Measurements from ENCODE around the gene ASB7. TPM values are rescaled to one million over a fixed set of nuclear protein-coding genes. Genes with fewer than 3 reads are reported as not detected.
"Not testable (repeated sequence)": the region's sequence is repeated elsewhere in the genome, so short reads cannot be mapped to it uniquely, and the experiment has no call there.

The ASB7 gene
- total and polyA plus RNA-seq, 5 experiments from 2014 or later: 12.2 to 20.9 (median 13.9) TPM

- H3K9me3 Mint-ChIP-seq: peaks cover 0 to 42% (median 10%) of the 10 kb centered on the region in 9 donors
- H3K27ac Mint-ChIP-seq, DNase-seq, ATAC-seq, POLR2A ChIA-PET, H3K4me3 Mint-ChIP-seq, H3K36me3 Mint-ChIP-seq, H3K4me1 Mint-ChIP-seq: not testable (repeated sequence)
- H3K27me3 Mint-ChIP-seq: peaks cover 2 to 24% (median 20%) of the 10 kb centered on the region in 5 donors
These were observed 76.8 kb downstream of the ASB7 start for GRCh38 chr15:100679151-100679550.

DNA sequence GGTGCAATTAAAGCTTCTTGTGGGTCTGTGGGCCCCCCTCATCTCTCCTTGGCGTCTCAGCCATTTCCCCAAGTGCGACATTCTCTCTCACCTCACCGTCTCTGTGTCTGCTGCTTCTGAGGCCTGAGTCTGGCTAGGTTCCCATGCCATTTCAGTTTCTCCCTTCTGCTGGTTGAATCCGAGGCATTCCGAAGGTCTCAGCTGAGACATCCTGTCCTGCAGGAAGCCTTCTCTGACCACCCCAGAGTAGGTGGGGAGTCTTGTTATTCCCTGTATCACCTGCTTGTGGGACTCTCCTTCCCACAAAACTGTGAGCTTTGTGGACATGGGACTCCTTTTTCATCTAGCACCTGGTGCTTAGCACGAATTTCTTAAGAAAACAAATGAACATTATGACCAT lies 78.3 kb downstream of the ASB7 start:
- Mint-ChIP-seq H3K4me1 (peaks cover 0 to 3% (median 1%) of the 10 kb centered on the region in 4 donors), H3K27me3 (peaks cover 2 to 28% (median 20%) of the 10 kb centered on the region in 5 donors), H3K36me3 (peaks cover 0 to 6% (median 2%) of the 10 kb centered on the region in 3 donors), H3K27ac (no peak overlapping the region), H3K9me3 (peaks cover 0 to 31% (median 5%) of the 10 kb centered on the region in 9 donors), H3K4me3 (no peak overlapping the region)
- DNase-seq (no peak), ATAC-seq (no peak)
- POLR2A ChIA-PET: no interaction called here

- no peak for DNase-seq
- ATAC-seq: no peak
- Mint-ChIP-seq H3K27me3 (peaks cover 2 to 31% (median 16%) of the 10 kb centered on the region in 5 donors), H3K4me3 (no peak overlapping the region), H3K4me1 (peaks cover 0 to 3% (median 1%) of the 10 kb centered on the region in 4 donors), H3K36me3 (peaks cover 0 to 6% (median 0%) of the 10 kb centered on the region in 3 donors), H3K9me3 (peaks cover 0 to 26% (median 5%) of the 10 kb centered on the region in 9 donors), H3K27ac (no peak overlapping the region)
- POLR2A ChIA-PET: no interaction called here
These were observed 79.0 kb downstream of the ASB7 start for GRCh38 chr15:100681335-100681746.

DNA sequence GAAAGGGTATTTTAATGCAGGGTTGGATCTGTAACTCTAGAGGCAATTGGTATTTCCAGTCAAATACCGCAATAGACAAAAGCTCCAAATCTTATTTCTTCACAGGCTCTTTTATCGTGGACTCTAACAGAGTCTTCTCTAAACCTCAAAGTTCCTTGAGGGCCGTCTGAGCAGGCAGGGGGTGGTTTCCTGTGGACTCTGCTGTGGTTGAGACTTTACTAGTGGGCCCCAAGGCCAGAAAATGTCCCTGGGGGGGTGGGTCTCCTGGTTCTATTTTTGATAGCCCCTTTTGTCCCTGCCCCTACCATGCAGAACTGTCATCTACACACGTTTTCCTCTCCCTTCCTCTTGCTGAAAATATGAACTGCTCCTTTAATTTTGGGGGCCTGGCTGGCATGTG lies 80.1 kb downstream of the ASB7 start:
- H3K9me3 Mint-ChIP-seq: peaks cover 0 to 23% (median 5%) of the 10 kb centered on the region in 9 donors
- DNase-seq (no peak), ATAC-seq (no peak)
- peaks cover 4 to 34% (median 17%) of the 10 kb centered on the region in 5 donors for H3K27me3 Mint-ChIP-seq
- H3K4me1 Mint-ChIP-seq: peaks cover 0 to 3% (median 0%) of the 10 kb centered on the region in 4 donors
- peaks cover 0 to 6% (median 0%) of the 10 kb centered on the region in 3 donors for H3K36me3 Mint-ChIP-seq
- no peak overlapping the region for H3K4me3 Mint-ChIP-seq
- POLR2A ChIA-PET: no interaction called here
- peak overlapping the region in 1 of 10 donors; percentile 18 for H3K27ac Mint-ChIP-seq

DNA sequence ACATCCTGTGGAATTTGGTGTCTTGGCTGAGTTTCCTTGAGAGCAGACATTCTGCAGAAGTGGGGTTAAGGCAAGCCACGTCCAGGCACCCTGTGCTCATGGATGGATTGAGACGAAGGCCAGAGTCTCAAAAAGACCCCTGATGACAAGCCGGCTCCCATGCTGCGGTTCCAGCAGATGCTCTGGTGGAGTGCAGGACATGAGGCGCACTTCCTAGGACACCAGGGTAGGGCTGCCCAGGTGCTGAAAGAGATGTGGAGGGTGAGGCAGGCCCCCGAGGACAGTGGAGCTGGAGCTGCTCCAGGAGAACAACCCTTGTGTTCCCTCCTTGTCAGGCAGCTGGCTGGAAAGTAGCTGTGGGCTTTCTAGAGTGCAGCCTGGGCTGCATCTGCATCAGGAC lies 81.0 kb downstream of the ASB7 start:
- POLR2A ChIA-PET: no interaction called here
- peaks cover 4 to 38% (median 20%) of the 10 kb centered on the region in 5 donors for H3K27me3 Mint-ChIP-seq
- H3K36me3 Mint-ChIP-seq: peaks cover 0 to 6% (median 0%) of the 10 kb centered on the region in 3 donors
- H3K9me3 Mint-ChIP-seq: peaks cover 0 to 15% (median 0%) of the 10 kb centered on the region in 9 donors
- H3K4me3 Mint-ChIP-seq: no peak overlapping the region
- ATAC-seq: no peak
- no peak overlapping the region for H3K27ac Mint-ChIP-seq
- peaks cover 0 to 3% (median 0%) of the 10 kb centered on the region in 4 donors for H3K4me1 Mint-ChIP-seq
- no peak for DNase-seq

- H3K36me3 Mint-ChIP-seq: peaks cover 0 to 6% (median 0%) of the 10 kb centered on the region in 3 donors
- H3K4me3 Mint-ChIP-seq: no peak overlapping the region
- peaks cover 0 to 3% (median 0%) of the 10 kb centered on the region in 4 donors for H3K4me1 Mint-ChIP-seq
- peak overlapping the region in 1 of 10 donors; percentile 83 for H3K27ac Mint-ChIP-seq
- DNase-seq (no peak), ATAC-seq (no peak)
- peaks cover 0 to 15% (median 0%) of the 10 kb centered on the region in 9 donors for H3K9me3 Mint-ChIP-seq
- POLR2A ChIA-PET: no interaction called here
- H3K27me3 Mint-ChIP-seq: peaks cover 2 to 36% (median 20%) of the 10 kb centered on the region in 5 donors
These were observed 82.2 kb downstream of the ASB7 start for GRCh38 chr15:100684591-100684990.

- H3K4me1 Mint-ChIP-seq: peaks cover 0 to 3% (median 0%) of the 10 kb centered on the region in 4 donors
- POLR2A ChIA-PET: no interaction called here
- H3K36me3 Mint-ChIP-seq: peaks cover 0 to under 1% (median 0%) of the 10 kb centered on the region in 3 donors
- peaks cover 0 to 9% (median 0%) of the 10 kb centered on the region in 9 donors for H3K9me3 Mint-ChIP-seq
- peaks cover 2 to 28% (median 14%) of the 10 kb centered on the region in 5 donors for H3K27me3 Mint-ChIP-seq
- DNase-seq (no peak), ATAC-seq (no peak)
- no peak overlapping the region for H3K4me3 Mint-ChIP-seq
- H3K27ac Mint-ChIP-seq: no peak overlapping the region
These were observed 83.8 kb downstream of the ASB7 start for GRCh38 chr15:100686021-100686724.

GRCh38 chr15:100686725-100687473 lies 84.5 kb downstream of the ASB7 start:
- POLR2A ChIA-PET: no interaction called here
- no peak for ATAC-seq

DNA sequence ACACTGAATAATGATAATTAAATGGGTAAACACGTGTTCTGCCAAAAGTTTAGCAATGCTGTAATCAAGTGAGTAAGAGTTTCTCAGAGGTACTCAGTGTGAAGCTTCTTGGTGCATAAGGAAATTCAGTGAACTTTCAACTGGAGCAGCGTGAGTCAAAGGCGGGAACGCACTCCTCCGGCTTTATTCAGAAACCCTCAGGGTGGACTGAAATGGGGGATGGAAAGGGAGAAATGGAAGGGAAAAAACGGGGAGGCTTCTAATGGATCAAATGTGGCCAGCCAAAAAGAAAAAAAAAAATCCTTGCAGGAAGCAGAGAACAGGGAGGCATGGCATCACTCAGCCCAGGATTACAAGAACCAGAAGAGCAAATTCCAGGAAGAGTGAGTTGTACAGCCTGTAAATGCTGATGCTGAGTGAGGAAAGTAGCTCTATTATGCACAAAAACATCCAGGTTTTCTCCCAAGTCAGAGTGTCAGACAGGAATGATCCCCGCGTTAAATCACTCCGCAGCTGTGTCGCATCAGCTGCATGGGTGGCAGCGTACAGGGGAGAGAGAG lies 85.3 kb downstream of the ASB7 start:
- H3K4me1 Mint-ChIP-seq: peaks cover 0 to 2% (median 0%) of the 10 kb centered on the region in 4 donors
- no peaks in the 10 kb centered on the region for H3K36me3 Mint-ChIP-seq
- peak overlapping the region in 1 of 10 donors; percentile 6 for H3K27ac Mint-ChIP-seq
- ATAC-seq (no peak), DNase-seq (no peak)
- no peak overlapping the region for H3K4me3 Mint-ChIP-seq
- H3K27me3 Mint-ChIP-seq: peaks cover 2 to 21% (median 16%) of the 10 kb centered on the region in 5 donors
- peaks cover 0 to 2% (median 0%) of the 10 kb centered on the region in 9 donors for H3K9me3 Mint-ChIP-seq
- POLR2A ChIA-PET: no interaction called here

More at GRCh38 chr15:100686725-100687473, 84.5 kb downstream of the ASB7 start:
- no peak for DNase-seq
- Mint-ChIP-seq H3K4me1 (peaks cover 0 to 3% (median 0%) of the 10 kb centered on the region in 4 donors), H3K4me3 (no peak overlapping the region), H3K36me3 (no peaks in the 10 kb centered on the region), H3K27ac (no peak overlapping the region), H3K27me3 (peaks cover 2 to 21% (median 9%) of the 10 kb centered on the region in 5 donors), H3K9me3 (peaks cover 0 to 4% (median 0%) of the 10 kb centered on the region in 9 donors)

- ATAC-seq (no peak), DNase-seq (no peak)
- POLR2A ChIA-PET: no interaction called here
- Mint-ChIP-seq H3K36me3 (no peaks in the 10 kb centered on the region), H3K4me1 (no peaks in the 10 kb centered on the region), H3K27me3 (peaks cover 4 to 22% (median 17%) of the 10 kb centered on the region in 5 donors), H3K4me3 (no peak overlapping the region), H3K9me3 (peaks cover 0 to 2% (median 0%) of the 10 kb centered on the region in 9 donors), H3K27ac (no peak overlapping the region)
These were observed 86.2 kb downstream of the ASB7 start for GRCh38 chr15:100688549-100689120.

DNA sequence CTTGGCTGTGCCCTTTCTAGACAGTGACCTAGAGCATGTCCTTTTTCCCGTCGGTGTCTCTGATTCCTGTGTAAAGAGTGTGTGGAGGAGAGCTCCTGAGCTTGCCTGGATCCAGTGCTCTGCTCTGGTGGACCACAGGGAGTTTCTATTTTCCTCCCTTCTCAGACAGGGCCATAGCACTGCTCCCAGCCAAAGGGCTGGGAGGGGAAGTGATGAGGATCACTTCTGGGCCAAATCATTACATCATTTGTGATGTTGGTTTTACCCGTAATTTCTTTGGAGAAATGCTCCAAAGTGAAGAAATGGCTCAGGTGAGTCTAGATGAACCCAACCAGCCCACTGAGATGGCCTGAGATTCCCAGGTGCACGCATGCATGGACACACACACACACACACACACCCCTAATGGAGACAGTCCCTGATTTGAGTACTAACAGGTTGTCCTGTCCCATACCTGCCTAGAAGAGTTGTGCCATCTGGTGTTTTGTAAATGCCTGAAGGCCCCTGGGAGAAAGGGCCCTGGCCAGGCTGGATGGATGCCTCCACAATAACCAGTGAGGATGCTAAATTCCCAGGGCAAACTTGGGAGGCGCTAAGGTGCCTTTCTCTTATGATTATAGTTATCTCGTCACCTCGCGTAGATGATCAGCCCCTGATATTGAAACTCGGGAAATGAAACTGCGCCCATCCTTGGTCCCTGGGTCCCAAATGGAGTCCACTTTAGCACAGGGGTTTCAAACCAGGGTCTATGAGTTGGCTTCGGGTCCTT lies 86.9 kb downstream of the ASB7 start:
- H3K27ac Mint-ChIP-seq: no peak overlapping the region
- no peaks in the 10 kb centered on the region for H3K4me1 Mint-ChIP-seq
- no peak overlapping the region for H3K4me3 Mint-ChIP-seq
- POLR2A ChIA-PET: no interaction called here
- no peak for ATAC-seq
- DNase-seq: no peak
- H3K27me3 Mint-ChIP-seq: peaks cover 5 to 22% (median 20%) of the 10 kb centered on the region in 5 donors
- H3K36me3 Mint-ChIP-seq: no peaks in the 10 kb centered on the region
- peaks cover 0 to 2% (median 0%) of the 10 kb centered on the region in 9 donors for H3K9me3 Mint-ChIP-seq
